GM06990 (cell line): ENCODE data around the gene CCDC9B.

ENCODE experiments used
- DNase-seq: peaks from one replicate; pipeline ENCODE4 v3.0.0-alpha.2; 2011; ENCODE audit not compliant: insufficient read length; ENCODE audit errors: extremely low read depth
- H3K27me3 ChIP-seq: replicated peaks from 2 replicates; pipeline ENCODE4 v1.6.0; 2011; ENCODE audit warnings: low read length; ENCODE audit not compliant: control insufficient read depth, insufficient read depth
- H3K36me3 ChIP-seq: 2 replicates; pipeline ENCODE4 v1.5.1; 2011; ENCODE audit warnings: low read length; ENCODE audit not compliant: control insufficient read depth, insufficient read depth
- H3K4me3 ChIP-seq: replicated peaks from 2 replicates; pipeline ENCODE4 v1.5.1; 2011; ENCODE audit warnings: low read depth, mild to moderate bottlenecking, control low read depth, low read length
- CTCF ChIP-seq: IDR thresholded peaks from 2 replicates; pipeline ENCODE4 v1.5.1; 2011; ENCODE audit warnings: low read length, control low read depth, mild to moderate bottlenecking, inconsistent platforms; ENCODE audit not compliant: insufficient read depth, poor library complexity, severe bottlenecking

Gene CCDC9B

GRCh38 chr15:40286061-40286532, 54.6 kb downstream of the CCDC9B start:
- no peaks in the 10 kb centered on the region; the same call in 1 of the 2 replicates for H3K27me3 ChIP-seq
- H3K36me3 ChIP-seq: peaks cover 1% of the 10 kb centered on the region
- no peak for TF ChIP-seq CTCF
- no peak for DNase-seq
- H3K4me3 ChIP-seq: no peak overlapping the region

- no peak for DNase-seq
- no peaks in the 10 kb centered on the region; the same call in 1 of the 2 replicates for H3K27me3 ChIP-seq
Observed at GRCh38 chr15:40285554-40286011, 55.2 kb downstream of the CCDC9B start.

GRCh38 chr15:40285151-40285550, 55.6 kb downstream of the CCDC9B start:
- no peak for TF ChIP-seq CTCF
- no peaks in the 10 kb centered on the region; the same call in 1 of the 2 replicates for H3K27me3 ChIP-seq
- no peak overlapping the region for H3K4me3 ChIP-seq
- DNase-seq: no peak
- peaks cover under 1% of the 10 kb centered on the region for H3K36me3 ChIP-seq

More at GRCh38 chr15:40285554-40286011, 55.2 kb downstream of the CCDC9B start:
- no peak for TF ChIP-seq CTCF
- Histone ChIP-seq H3K36me3 (peaks cover 1% of the 10 kb centered on the region), H3K4me3 (no peak overlapping the region)

- TF ChIP-seq CTCF: no peak
- H3K27me3 ChIP-seq: no peaks in the 10 kb centered on the region; the same call in none of the 2 replicates
- no peak for DNase-seq
- H3K36me3 ChIP-seq: no peaks in the 10 kb centered on the region
- H3K4me3 ChIP-seq: no peak overlapping the region
Observed at GRCh38 chr15:40283615-40284300, 57.0 kb downstream of the CCDC9B start.

- DNase-seq: no peak
- H3K4me3 ChIP-seq: peak within 1 kb of the TSS; percentile 57
- no peaks in the 10 kb centered on the region; the same call in none of the 2 replicates for H3K27me3 ChIP-seq
- no peak for TF ChIP-seq CTCF
- H3K36me3 ChIP-seq: no peaks in the 10 kb centered on the region
Observed at GRCh38 chr15:40282869-40283614, 57.7 kb downstream of the CCDC9B start, which contains the start of gene ANKRD63. ANKRD63 (minus strand) TSS chr15:40283064; CDS start chr15:40282586, 478 bp downstream.
